Neutrophil (primary cell): Measurements from ENCODE around the gene CCDC13.

Experiments used
- H3K27ac ChIP-seq: fragments of 200-600 bp; sonication (generic); 2 replicates; pipeline ENCODE4 v1.5.1; 2016; ENCODE audit warnings: mild to moderate bottlenecking, moderate library complexity
- H3K27me3 ChIP-seq: fragments of 200-600 bp; sonication (generic); 2 replicates; pipeline ENCODE4 v1.6.0; 2016; ENCODE audit warnings: mild to moderate bottlenecking
- H3K36me3 ChIP-seq: fragments of 200-600 bp; sonication (generic); 2 replicates; pipeline ENCODE4 v1.5.1; 2017
- H3K4me1 ChIP-seq, 2 experiments: fragments of 200-600 bp in 1 of 2; sonication (generic) in 1 of 2; 1 replicate in 1 of 2; 2 replicates in 1 of 2; pipeline versions ENCODE4 v1.5.1 to v1.6.1; 2013 to 2016; ENCODE audit warnings: low read depth in 1 of 2, low read length in 1 of 2, mild to moderate bottlenecking in 1 of 2, moderate library complexity in 1 of 2; ENCODE audit not compliant: control insufficient read depth in 1 of 2, insufficient read depth in 1 of 2
- H3K4me3 ChIP-seq, 2 experiments: fragments of 200-600 bp in 1 of 2; sonication (generic) in 1 of 2; 1 replicate in 1 of 2; 2 replicates in 1 of 2; pipeline ENCODE4 v1.5.1; 2013 to 2016; ENCODE audit warnings: low read depth in 1 of 2, low read length in 1 of 2, mild to moderate bottlenecking in 1 of 2, moderate library complexity in 1 of 2
- H3K9me3 ChIP-seq: fragments of 200-600 bp; sonication (generic); 2 replicates; pipeline ENCODE4 v1.5.1; 2016
- TF ChIP-seq, protein P1 (sequence below): fragments of 200-600 bp; sonication (generic); IDR thresholded peaks from 2 replicates; pipeline ENCODE4 v1.5.1; 2016; ENCODE audit warnings: antibody characterized with exemption

Gene CCDC13

DNA sequence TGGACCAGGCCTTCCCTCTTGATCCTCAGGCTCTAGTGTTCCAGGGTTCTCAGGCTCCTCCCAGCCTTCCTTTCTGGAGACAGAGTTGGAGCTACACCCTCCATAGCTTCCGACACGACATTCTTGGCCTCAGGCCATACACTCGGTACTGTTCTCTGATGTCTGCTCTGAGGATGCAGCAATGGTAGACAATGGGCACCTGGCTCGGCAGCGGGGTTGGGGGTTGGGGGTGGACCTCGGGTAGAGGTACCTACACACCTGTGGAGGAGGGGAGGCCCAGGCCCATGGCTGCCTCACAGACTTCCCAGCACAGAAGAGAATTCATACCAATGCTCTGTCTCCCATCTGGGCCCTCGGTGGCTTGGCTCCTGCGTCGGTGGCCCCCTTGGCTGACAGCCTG is 21.4 kb downstream of the CCDC13 start:
- peaks cover 6 to 7% of the 10 kb centered on the region in 2 experiments for H3K4me1 ChIP-seq
- H3K27me3 ChIP-seq: no peaks in the 10 kb centered on the region
- H3K36me3 ChIP-seq: no peaks in the 10 kb centered on the region
- H3K9me3 ChIP-seq: no peaks in the 10 kb centered on the region
- no peak overlapping the region for H3K27ac ChIP-seq
- H3K4me3 ChIP-seq: no peak overlapping the region
- TF ChIP-seq, protein P1, sequence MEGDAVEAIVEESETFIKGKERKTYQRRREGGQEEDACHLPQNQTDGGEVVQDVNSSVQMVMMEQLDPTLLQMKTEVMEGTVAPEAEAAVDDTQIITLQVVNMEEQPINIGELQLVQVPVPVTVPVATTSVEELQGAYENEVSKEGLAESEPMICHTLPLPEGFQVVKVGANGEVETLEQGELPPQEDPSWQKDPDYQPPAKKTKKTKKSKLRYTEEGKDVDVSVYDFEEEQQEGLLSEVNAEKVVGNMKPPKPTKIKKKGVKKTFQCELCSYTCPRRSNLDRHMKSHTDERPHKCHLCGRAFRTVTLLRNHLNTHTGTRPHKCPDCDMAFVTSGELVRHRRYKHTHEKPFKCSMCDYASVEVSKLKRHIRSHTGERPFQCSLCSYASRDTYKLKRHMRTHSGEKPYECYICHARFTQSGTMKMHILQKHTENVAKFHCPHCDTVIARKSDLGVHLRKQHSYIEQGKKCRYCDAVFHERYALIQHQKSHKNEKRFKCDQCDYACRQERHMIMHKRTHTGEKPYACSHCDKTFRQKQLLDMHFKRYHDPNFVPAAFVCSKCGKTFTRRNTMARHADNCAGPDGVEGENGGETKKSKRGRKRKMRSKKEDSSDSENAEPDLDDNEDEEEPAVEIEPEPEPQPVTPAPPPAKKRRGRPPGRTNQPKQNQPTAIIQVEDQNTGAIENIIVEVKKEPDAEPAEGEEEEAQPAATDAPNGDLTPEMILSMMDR: no peak

GRCh38 chr3:42750834-42751233 is 22.2 kb downstream of the CCDC13 start:
- Histone ChIP-seq H3K4me3 (no peak overlapping the region), H3K36me3 (no peaks in the 10 kb centered on the region), H3K27ac (no peak overlapping the region), H3K4me1 (peaks cover 6 to 7% of the 10 kb centered on the region in 2 experiments), H3K9me3 (no peaks in the 10 kb centered on the region), H3K27me3 (no peaks in the 10 kb centered on the region)
- TF ChIP-seq, protein P1: no peak

DNA sequence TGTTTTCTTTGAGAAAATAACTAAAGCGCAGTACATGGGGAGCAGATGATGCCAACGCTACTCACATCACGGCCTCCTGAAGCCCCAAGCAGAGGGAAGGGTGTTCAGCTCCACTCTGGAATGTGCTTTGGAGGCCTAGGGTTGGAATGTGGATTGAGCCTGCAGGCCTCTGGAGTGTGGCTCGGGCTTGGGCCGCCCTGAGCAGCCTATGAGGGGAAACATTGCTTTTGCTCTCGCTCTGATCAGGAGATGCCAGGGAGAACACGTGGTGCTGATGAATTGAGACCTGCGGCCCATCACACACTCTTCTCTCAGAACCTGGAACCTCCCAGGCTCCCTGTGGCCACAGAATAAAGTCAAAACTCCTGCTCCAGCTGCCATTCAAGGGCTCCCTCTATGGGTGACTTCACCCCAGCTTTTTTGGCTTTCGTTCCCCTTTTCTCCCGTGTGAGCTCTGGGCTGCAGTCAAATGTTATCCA is 23.3 kb downstream of the CCDC13 start:
- Histone ChIP-seq H3K4me3 (no peak overlapping the region), H3K36me3 (no peaks in the 10 kb centered on the region), H3K27ac (peak overlapping the region; percentile 56), H3K27me3 (no peaks in the 10 kb centered on the region), H3K4me1 (peaks cover 6 to 7% of the 10 kb centered on the region in 2 experiments), H3K9me3 (no peaks in the 10 kb centered on the region)
- TF ChIP-seq, protein P1: peak; percentile 66

DNA sequence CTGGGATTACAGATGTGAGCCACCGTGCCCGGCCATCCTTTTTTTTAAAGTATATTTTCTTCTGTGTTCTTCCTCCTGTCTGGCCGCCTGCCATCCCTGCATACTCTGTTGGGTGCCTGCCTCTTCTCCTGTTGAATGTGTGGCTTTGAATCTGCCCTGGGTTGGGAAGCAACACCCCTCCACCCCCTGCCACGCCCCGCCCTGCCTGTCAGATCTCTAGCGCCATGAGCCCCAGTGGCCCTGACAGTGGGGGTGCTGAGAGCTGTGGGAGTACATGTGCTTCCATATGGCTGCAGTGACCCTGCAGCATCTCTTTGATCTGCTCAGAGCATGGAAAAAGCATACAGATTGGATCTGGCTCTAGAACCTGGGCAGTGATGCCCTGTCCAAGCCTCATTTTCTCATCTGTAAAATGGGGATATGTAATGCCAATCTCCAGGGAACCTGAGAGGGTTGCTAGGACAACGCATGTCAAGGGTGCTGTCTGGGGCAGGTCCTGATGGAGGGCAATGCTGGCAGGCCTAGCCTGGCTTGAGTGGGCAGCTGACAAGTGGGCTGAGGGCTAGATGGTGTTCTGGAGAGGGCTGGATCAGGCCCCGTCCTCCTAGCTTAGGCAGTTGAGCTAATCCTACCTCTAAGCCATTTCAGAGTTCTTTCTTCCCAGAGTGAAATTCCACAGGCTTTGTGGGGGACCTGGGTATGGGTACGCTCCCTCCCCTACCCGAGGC is 23.9 kb downstream of the CCDC13 start:
- no peaks in the 10 kb centered on the region for H3K27me3 ChIP-seq
- TF ChIP-seq, protein P1: no peak
- H3K27ac ChIP-seq: no peak overlapping the region
- H3K4me1 ChIP-seq: peaks cover 6 to 10% of the 10 kb centered on the region in 2 experiments
- H3K9me3 ChIP-seq: no peaks in the 10 kb centered on the region
- no peaks in the 10 kb centered on the region for H3K36me3 ChIP-seq
- no peak overlapping the region for H3K4me3 ChIP-seq

DNA sequence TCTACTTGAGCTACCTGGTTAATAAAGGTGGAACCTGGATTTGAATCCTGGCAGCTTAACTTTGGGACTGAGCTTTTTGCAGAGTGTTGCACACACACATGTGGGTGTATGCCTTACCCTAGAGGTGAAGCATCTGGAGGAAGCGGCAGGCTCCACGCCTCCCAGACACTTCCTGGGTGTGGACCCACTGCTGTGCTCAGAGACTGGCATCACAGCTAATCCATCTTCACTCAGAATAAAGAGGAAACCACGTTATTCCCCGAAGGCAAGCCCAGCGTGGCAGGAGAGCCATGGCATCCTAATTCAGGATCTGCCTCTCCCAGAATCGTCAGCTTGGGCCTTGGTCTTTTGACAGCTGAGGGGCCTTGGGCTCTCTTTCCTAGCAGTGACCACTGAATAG is 25.5 kb downstream of the CCDC13 start:
- no peaks in the 10 kb centered on the region for H3K9me3 ChIP-seq
- no peaks in the 10 kb centered on the region for H3K27me3 ChIP-seq
- H3K36me3 ChIP-seq: no peaks in the 10 kb centered on the region
- TF ChIP-seq, protein P1: no peak
- no peak overlapping the region for H3K27ac ChIP-seq
- no peak overlapping the region for H3K4me3 ChIP-seq
- peaks cover 6 to 13% of the 10 kb centered on the region in 2 experiments for H3K4me1 ChIP-seq
